Activated T-helper 1 cell treated with anti-CD3 and anti-CD28 coated beads, Interleukin-12 subunit alpha, Interleukin-12 subunit beta, Interleukin-2, Interleukin-4 antibody, amounts not matched to agents 30 ng/mL and 10 ng/mL and 1 ng/mL, durations not matched to agents 14 hours and 24 hours and 36 hours (primary cell): ENCODE measurements around the gene VSIG10L2. TPM values are rescaled to one million over a fixed set of nuclear protein-coding genes. Genes with fewer than 3 reads are reported as not detected.

Experiments used
- DNase-seq: peaks from one replicate; pipeline ENCODE4 v3.0.0; 2021; ENCODE audit warnings: low spot score
- H3K27ac Mint-ChIP-seq: one replicate; pipeline ENCODE4 v1.8.0; 2021; ENCODE audit warnings: mild to moderate bottlenecking, mixed read lengths
- H3K27me3 Mint-ChIP-seq: one replicate; pipeline ENCODE4 v1.8.0; 2022; ENCODE audit warnings: mild to moderate bottlenecking, moderate library complexity, mixed read lengths; ENCODE audit not compliant: insufficient read depth
- H3K36me3 Mint-ChIP-seq: one replicate; pipeline ENCODE4 v1.8.0; 2021; ENCODE audit warnings: low read depth, mixed read lengths
- H3K4me1 Mint-ChIP-seq: one replicate; pipeline ENCODE4 v1.8.0; 2021; ENCODE audit warnings: low read depth, mixed read lengths
- H3K4me3 Mint-ChIP-seq: one replicate; pipeline ENCODE4 v1.8.0; 2021; ENCODE audit warnings: mild to moderate bottlenecking, moderate library complexity, mixed read lengths
- H3K9me3 Mint-ChIP-seq: one replicate; pipeline ENCODE4 v1.8.0; 2021; ENCODE audit warnings: mixed read lengths
- intact Hi-C: fragments of 100-400 bp; cut with micrococcal nuclease; formaldehyde crosslinking; loops from one replicate; pipeline ENCODE4 v1.15.1; 2024
- total RNA-seq: library from RNA; stranded (reverse); gene quantifications from 2 replicates; pipeline ENCODE4 v1.2.3, GENCODE V29; 2022

Gene VSIG10L2
- total RNA-seq, 1 donor from 2014 or later = not detected

- no peak for DNase-seq
- H3K27me3 Mint-ChIP-seq = no peaks in the 10 kb centered on the region
- no peak overlapping the region for H3K27ac Mint-ChIP-seq
- no peaks in the 10 kb centered on the region for H3K36me3 Mint-ChIP-seq
- H3K4me3 Mint-ChIP-seq = no peak overlapping the region
- intact Hi-C loops = loop anchor here (5.0 kb wide), 1 partner anchor 118 kb away; the partner anchor contains the start of gene CDON
- no peaks in the 10 kb centered on the region for H3K4me1 Mint-ChIP-seq
- no peaks in the 10 kb centered on the region for H3K9me3 Mint-ChIP-seq
Measured at GRCh38 chr11:125944350-125945010, 1.4 kb upstream of the VSIG10L2 start.

GRCh38 chr11:125945011-125945796, 640 bp upstream of the VSIG10L2 start:
- Mint-ChIP-seq H3K4me1 (no peaks in the 10 kb centered on the region), H3K4me3 (no peak overlapping the region), H3K27me3 (no peaks in the 10 kb centered on the region), H3K36me3 (no peaks in the 10 kb centered on the region), H3K27ac (no peak overlapping the region), H3K9me3 (no peaks in the 10 kb centered on the region)
- no peak for DNase-seq
- intact Hi-C loops = no loop called here

DNA sequence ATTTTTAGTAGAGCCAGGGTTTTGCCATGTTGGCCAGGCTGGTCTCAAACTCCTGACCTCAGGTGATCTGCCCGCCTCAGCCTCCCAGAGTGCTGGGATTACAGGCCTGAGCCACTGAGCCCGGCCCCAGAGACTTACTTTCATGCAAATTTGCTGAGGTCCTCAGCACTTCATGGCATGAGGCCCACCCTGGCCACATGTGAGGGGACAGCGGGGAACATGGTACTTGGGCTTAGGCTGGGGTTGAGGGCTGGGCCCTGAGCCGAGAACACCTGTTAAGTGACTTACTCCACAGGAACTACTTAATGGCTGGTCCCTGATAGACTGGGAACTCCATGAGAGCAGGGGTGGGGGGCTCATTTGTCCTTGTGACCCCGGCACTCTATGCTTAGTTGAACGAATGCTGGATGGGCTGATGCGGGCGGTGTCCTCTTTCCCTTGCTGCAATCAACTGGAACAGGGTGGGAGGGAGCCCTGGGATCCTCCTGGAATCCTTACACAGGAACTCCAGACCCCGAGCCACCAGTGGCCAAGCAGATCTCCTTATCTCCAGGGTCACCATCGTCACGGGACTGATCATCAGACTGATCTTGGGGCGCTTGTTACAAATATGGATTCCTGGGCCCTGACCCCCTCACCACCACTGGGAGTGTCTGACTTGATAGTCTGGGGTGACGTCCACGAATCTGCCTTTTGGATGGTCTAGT, 1.0 kb downstream of the VSIG10L2 start:
- Mint-ChIP-seq H3K36me3 (no peaks in the 10 kb centered on the region), H3K9me3 (no peaks in the 10 kb centered on the region), H3K27me3 (no peaks in the 10 kb centered on the region), H3K27ac (no peak overlapping the region), H3K4me1 (no peaks in the 10 kb centered on the region), H3K4me3 (no peak overlapping the region)
- intact Hi-C loops = no loop called here
- no peak for DNase-seq

DNA sequence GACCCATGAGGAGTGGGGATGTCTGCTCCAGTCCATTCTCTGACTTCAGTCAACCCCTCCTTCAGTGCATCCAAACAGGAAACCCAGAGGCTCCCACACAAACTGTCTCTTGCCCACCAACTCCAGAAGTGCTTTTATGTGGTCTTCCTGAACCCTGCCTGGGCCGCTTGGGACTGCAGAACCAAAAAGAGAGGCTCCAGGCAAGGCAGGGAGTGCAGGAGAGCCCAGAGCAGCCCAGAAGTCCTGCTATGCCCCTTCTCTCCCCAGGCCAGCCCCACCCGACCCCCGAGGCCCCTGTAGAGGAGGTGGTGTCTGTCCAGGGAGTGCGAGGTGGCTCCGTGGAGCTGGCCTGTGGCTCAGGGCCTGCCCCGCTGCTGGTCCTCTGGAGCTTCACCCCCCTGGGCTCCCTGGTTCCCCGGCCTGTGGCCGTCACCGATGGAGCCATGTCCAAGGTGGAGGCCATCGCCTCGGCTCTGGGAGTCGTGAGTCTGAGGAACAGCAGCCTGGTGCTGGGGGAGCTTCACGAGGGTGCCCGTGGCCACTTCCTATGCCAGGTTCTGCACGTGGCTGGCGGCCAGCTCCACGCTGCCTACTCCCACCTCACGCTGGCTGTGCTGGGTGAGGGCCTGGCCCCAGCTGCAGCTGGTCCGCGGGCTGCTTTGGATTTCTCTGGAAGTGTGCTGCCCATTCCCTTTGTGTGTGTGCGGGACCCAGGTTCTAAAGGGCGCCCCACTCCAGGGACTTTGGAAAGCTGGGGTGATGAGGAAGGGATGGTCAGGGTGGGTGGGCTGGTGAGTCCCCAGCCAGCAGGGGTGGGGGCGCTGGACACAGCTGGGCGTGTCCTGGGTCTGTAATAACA, 1.8 kb downstream of the VSIG10L2 start:
- Mint-ChIP-seq H3K27me3 (no peaks in the 10 kb centered on the region), H3K27ac (no peak overlapping the region), H3K4me3 (no peak overlapping the region), H3K9me3 (no peaks in the 10 kb centered on the region), H3K4me1 (no peaks in the 10 kb centered on the region), H3K36me3 (no peaks in the 10 kb centered on the region)
- intact Hi-C loops = no loop called here
- no peak for DNase-seq

DNA sequence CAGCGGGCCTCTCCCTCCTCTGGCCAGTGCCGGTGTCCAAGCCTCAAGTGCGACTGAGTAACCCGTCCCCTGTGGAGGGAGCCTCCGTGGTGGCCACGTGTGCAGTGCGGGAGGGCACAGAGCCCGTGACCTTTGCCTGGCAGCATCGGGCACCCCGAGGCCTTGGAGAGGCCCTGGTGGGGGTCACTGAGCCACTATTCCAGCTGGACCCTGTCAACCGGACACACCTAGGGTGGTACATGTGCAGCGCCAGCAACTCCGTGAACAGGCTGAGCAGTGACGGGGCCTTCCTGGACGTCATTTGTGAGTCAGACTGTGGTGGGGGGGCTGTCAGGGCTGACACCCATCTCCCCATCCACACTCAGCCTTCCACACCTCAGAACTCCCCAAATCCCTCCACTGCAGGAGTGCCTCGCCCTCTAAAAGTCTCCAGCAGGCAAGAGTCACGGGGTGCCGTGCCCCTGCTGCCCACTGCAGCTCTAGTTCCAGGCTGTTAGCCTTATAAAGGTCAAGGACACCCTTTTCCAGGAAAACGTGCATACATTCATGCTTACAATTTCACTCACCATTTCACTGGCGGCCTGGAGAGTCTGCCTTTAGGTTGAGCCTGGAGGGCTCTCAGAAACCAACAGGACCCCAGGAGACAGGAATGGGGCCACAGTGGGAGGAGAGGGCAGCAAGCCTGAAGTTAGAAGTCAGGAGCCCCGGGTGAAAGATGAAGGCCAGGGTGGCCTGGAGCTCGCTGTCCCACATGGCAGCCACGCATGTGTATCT, 2.6 kb downstream of the VSIG10L2 start:
- Mint-ChIP-seq H3K4me1 (no peaks in the 10 kb centered on the region), H3K4me3 (no peak overlapping the region), H3K27ac (no peak overlapping the region)

DNA sequence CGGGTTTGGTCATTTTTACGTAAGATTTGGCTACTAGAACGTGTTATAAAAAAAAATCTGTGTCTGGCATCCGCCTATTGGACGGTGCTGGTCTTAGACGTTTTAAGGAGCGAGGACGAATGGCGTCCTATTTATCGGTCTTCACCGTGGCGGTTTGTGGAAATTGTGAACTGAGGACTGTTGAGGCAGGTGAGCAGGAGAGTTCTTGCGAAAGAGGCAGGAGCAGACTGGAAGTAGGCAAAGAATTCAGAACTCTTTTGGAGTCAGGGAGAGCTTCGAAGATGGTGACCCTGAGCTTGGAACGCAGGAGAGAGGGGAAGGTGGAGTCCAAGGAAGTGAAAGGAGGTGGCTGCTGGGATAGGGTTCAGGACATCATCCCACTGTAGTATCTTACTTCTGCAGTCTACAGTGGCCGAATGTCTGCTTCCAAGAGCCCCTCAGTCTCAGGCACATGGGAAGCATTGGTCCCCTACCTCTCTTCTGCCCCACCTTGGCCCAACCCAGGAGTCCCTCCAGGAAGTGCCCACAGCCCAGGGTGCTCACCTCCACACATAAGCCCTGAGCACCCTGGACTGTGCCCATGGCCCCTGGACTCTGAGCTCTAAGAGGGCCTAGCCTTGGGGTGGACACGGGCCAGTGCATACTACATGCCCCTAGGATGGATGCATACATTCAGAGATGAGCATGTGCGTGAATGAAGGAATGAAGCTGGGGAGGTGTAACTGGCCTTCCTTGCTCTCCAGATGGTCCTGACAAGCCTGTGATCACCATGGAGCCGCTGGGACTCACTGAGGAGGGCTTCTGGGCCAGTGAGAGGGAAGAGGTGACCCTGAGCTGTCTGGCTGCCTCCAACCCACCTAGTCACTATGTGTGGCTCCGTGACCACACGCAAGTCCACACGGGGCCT, 3.7 kb downstream of the VSIG10L2 start:
- Mint-ChIP-seq H3K9me3 (no peaks in the 10 kb centered on the region), H3K27ac (no peak overlapping the region), H3K4me1 (no peaks in the 10 kb centered on the region), H3K4me3 (no peak overlapping the region), H3K27me3 (no peaks in the 10 kb centered on the region), H3K36me3 (no peaks in the 10 kb centered on the region)
- intact Hi-C loops = no loop called here
- DNase-seq = no peak

More for the DNA sequence above, 2.6 kb downstream of the VSIG10L2 start:
- Mint-ChIP-seq H3K36me3 (no peaks in the 10 kb centered on the region), H3K27me3 (no peaks in the 10 kb centered on the region), H3K9me3 (no peaks in the 10 kb centered on the region)
- no peak for DNase-seq
- intact Hi-C loops = no loop called here

DNA sequence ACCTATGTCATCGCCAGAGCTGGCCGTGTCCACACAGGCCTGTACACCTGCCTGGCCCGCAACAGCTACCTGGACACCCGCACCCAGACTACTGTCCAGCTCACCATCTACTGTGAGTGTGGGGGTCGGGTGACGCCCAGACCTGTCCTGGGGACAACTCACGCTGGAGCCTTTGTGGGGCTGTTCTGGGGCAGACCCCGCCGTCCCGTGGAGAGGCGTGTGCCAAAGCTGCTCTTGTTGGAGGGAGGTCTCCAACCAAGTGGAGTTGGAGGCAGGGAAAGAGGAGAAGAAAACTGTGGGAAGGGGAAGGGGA, 4.3 kb downstream of the VSIG10L2 start:
- H3K9me3 Mint-ChIP-seq = no peaks in the 10 kb centered on the region
- no peaks in the 10 kb centered on the region for H3K4me1 Mint-ChIP-seq
- intact Hi-C loops = no loop called here
- H3K27ac Mint-ChIP-seq = no peak overlapping the region
- no peaks in the 10 kb centered on the region for H3K36me3 Mint-ChIP-seq
- no peak overlapping the region for H3K4me3 Mint-ChIP-seq
- no peak for DNase-seq
- no peaks in the 10 kb centered on the region for H3K27me3 Mint-ChIP-seq

DNA sequence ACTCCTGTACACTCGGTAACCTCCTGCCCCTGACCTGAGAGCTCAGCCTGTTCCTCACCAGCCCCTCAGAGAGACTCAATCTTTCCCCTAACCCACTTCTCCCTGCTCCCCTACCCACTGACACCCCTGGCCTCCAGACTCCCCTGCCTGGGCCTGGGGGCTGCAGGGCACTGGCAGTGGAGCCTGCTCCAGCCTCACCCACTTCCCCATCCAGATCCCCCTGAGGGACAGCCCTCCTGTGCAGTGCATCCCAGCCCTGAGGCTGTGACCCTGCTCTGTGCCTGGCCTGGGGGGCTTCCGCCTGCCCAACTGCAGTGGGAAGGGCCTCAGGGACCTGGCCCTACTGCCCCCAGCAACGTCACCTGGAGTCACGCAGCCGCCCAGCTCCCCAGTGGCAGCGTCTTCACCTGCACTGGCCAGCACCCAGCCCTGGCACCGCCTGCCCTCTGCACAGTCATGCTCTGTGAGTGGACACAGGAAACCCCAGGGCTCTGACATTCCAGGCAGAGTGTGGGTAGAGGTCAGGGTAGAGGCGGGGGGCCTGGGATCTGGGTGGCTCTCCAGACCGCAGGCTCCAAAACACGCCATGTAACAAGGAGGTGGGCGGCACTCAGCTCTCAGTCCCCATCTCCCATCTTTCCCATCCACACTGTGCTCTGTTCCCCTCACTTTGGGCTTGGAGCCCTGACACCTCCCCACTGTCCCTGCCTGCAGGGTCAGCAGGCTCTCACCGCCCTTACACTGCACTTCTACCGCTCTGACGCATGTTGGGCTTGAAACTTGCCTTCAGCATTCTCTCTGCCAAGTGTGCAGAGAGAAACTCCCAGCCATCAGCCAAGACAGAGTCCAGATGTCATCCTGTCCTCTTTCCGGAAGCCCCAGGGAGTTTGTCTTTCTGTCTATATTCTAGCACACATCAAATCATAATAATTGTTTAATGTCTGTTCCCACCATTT, 5.1 kb downstream of the VSIG10L2 start:
- Mint-ChIP-seq H3K36me3 (no peaks in the 10 kb centered on the region), H3K4me3 (no peak overlapping the region), H3K27me3 (no peaks in the 10 kb centered on the region), H3K27ac (no peak overlapping the region), H3K9me3 (no peaks in the 10 kb centered on the region), H3K4me1 (no peaks in the 10 kb centered on the region)
- intact Hi-C loops = no loop called here
- no peak for DNase-seq

DNA sequence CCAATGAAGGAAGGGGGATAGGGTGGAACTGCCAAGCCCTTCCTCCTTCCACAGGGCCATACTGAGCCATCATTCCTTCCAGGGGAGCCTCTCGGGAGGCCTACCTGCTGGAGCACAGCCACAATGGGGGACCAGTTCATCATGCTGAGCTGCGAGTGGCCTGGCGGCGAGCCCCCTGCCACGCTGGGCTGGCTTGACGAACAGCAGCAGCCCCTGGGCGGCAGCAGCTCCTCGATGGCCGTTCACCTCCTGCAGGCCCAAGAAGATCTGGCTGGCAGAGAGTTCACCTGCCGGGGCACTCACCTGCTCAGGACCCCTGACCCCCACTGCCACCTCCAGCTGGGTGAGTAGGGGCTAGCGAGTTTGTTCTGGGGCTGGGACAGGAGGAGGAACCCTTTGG, 5.9 kb downstream of the VSIG10L2 start:
- intact Hi-C loops = no loop called here
- no peaks in the 10 kb centered on the region for H3K27me3 Mint-ChIP-seq
- no peaks in the 10 kb centered on the region for H3K36me3 Mint-ChIP-seq
- H3K4me3 Mint-ChIP-seq = no peak overlapping the region
- no peak for DNase-seq
- no peaks in the 10 kb centered on the region for H3K4me1 Mint-ChIP-seq
- H3K9me3 Mint-ChIP-seq = no peaks in the 10 kb centered on the region
- no peak overlapping the region for H3K27ac Mint-ChIP-seq

DNA sequence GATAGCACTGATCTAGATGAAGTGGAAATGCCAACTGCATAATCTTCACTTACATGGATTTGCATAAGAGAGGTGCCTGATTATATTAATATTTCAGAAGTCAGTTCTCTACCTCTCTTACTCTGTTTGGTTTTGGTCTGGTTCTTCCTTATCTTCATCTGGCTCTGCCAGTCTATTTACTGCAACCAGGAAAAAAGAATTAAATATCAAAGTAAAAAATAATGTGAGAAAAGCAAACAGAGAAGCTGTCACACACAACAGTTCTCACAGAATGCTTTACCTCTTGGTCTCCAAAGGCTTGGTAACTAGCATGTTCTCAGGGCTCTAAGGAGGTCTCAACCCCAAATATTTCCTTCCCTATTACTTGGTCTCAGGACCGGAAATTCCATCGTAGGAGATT, 6.7 kb downstream of the VSIG10L2 start:
- peaks cover 2% of the 10 kb centered on the region for H3K4me1 Mint-ChIP-seq
- no peaks in the 10 kb centered on the region for H3K27me3 Mint-ChIP-seq
- no peak overlapping the region for H3K27ac Mint-ChIP-seq
- DNase-seq = no peak
- intact Hi-C loops = no loop called here
- no peaks in the 10 kb centered on the region for H3K36me3 Mint-ChIP-seq
- no peak overlapping the region for H3K4me3 Mint-ChIP-seq
- no peaks in the 10 kb centered on the region for H3K9me3 Mint-ChIP-seq

- H3K27me3 Mint-ChIP-seq = no peaks in the 10 kb centered on the region
- H3K36me3 Mint-ChIP-seq = no peaks in the 10 kb centered on the region
- intact Hi-C loops = no loop called here
- no peak for DNase-seq
- H3K9me3 Mint-ChIP-seq = no peaks in the 10 kb centered on the region
- H3K27ac Mint-ChIP-seq = no peak overlapping the region
- H3K4me3 Mint-ChIP-seq = no peak overlapping the region
- H3K4me1 Mint-ChIP-seq = peaks cover 6% of the 10 kb centered on the region
Measured at GRCh38 chr11:125952973-125953372, 7.1 kb downstream of the VSIG10L2 start.
